Epithelial cell of proximal tubule (primary cell): ENCODE measurements around the gene NHLH1. TPM values are rescaled to one million over a fixed set of nuclear protein-coding genes. Genes with fewer than 3 reads are reported as not detected.

ENCODE experiments used
- DNase-seq: peaks from one replicate; pipeline ENCODE4 v3.0.0-alpha.2; 2011; ENCODE audit warnings: low read depth
- H3K4me3 ChIP-seq: 2 replicates; pipeline ENCODE4 v1.5.1; 2011; ENCODE audit warnings: low read depth, mild to moderate bottlenecking, low read length
- total RNA-seq: library from RNA; depleted of rRNA; stranded (reverse); fragments of >200 nt; gene quantifications from 2 replicates; pipeline ENCODE4 v1.2.3, GENCODE V29; 2015
- TF ChIP-seq, protein P1 (sequence below): conservative IDR thresholded peaks from 2 replicates; pipeline ENCODE4 v1.5.1; 2012; ENCODE audit warnings: low read depth, mild to moderate bottlenecking, low read length

The NHLH1 gene
- total RNA-seq, 1 donor from 2014 or later, result not detected

GRCh38 chr1:160338580-160338979 lies 28.3 kb upstream of the NHLH1 start:
- no peak overlapping the region for H3K4me3 ChIP-seq
- no peak for DNase-seq
- TF ChIP-seq, protein P1, sequence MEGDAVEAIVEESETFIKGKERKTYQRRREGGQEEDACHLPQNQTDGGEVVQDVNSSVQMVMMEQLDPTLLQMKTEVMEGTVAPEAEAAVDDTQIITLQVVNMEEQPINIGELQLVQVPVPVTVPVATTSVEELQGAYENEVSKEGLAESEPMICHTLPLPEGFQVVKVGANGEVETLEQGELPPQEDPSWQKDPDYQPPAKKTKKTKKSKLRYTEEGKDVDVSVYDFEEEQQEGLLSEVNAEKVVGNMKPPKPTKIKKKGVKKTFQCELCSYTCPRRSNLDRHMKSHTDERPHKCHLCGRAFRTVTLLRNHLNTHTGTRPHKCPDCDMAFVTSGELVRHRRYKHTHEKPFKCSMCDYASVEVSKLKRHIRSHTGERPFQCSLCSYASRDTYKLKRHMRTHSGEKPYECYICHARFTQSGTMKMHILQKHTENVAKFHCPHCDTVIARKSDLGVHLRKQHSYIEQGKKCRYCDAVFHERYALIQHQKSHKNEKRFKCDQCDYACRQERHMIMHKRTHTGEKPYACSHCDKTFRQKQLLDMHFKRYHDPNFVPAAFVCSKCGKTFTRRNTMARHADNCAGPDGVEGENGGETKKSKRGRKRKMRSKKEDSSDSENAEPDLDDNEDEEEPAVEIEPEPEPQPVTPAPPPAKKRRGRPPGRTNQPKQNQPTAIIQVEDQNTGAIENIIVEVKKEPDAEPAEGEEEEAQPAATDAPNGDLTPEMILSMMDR, result no peak

- no peak overlapping the region for H3K4me3 ChIP-seq
- TF ChIP-seq, protein P1, result no peak
- no peak for DNase-seq
Measured at GRCh38 chr1:160340146-160340545, 26.7 kb upstream of the NHLH1 start.

DNA sequence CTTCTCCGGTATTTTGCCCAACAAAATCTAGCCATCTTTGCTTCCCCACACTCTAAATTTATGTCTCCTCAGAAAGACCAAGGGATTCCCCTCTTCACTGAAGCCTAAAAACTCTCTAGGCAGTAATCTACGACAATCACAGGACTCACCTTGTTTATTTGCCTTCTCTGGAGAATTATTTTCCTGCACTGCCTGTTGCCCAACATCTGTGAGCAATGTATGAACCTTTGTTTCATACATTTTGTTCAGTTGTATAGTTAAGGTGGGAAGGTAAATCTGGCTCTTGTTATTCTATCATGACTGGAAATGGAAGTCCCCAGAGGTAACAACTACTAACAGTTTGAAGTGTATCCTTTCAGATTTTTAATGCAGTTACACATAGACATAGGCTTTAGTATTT lies 26.0 kb upstream of the NHLH1 start:
- H3K4me3 ChIP-seq, result no peak overlapping the region
- TF ChIP-seq, protein P1, result no peak
- no peak for DNase-seq

DNA sequence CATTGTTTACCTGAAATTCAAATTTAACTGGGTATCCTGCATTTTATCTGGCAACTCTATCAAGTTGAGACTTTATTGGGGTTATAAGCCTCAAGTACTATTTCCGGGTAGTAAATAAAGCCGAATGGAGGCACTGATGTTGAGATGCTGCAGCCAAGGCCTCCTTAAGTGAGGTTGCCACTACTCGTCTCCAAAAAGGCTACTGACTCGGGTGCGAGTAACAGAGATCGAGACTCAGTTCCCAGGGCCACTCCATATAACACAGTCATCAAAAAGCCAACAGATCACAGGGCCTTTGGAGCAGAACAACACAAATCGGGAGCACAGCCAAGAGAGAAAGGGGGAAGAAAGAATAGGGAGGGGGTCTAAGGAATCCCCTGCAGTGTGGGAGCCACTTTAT lies 24.3 kb upstream of the NHLH1 start:
- no peak for DNase-seq
- H3K4me3 ChIP-seq, result peak overlapping the region; percentile 91
- TF ChIP-seq, protein P1, result no peak

GRCh38 chr1:160342953-160343869 lies 23.7 kb upstream of the NHLH1 start, which contains the start of the genes COPA and NCSTN:
Gene COPA, minus strand, starts transcription at chr1:160343250. Its CDS starts 80 bp downstream, at chr1:160343170.
Gene NCSTN, plus strand, starts transcription at chr1:160343383. Its CDS starts 14 bp downstream, at chr1:160343397.
- TF ChIP-seq, protein P1, result no peak
- H3K4me3 ChIP-seq, result peak within 1 kb of the TSS; percentile 91
- peak; percentile 66 for DNase-seq

- H3K4me3 ChIP-seq, result peak overlapping the region; percentile 91
- no peak for DNase-seq
- TF ChIP-seq, protein P1, result no peak
Measured at GRCh38 chr1:160344241-160344640, 22.6 kb upstream of the NHLH1 start.
